Neuronal stem cell (in vitro differentiated cells): ENCODE results near the gene GNAT1.

Experiments used
- DNase-seq: peaks from one replicate; pipeline ENCODE4 v3.0.0-alpha.2; 2013; ENCODE audit warnings: low spot score
- H2AFZ ChIP-seq: one replicate; pipeline ENCODE4 v1.6.1; 2013; ENCODE audit warnings: mild to moderate bottlenecking, low read length, inconsistent platforms
- H2AK5ac ChIP-seq: 2 replicates; pipeline ENCODE4 v1.6.1; 2013; ENCODE audit warnings: low read depth, mild to moderate bottlenecking, inconsistent platforms, low read length, moderate library complexity, mixed read lengths
- H2BK120ac ChIP-seq: 2 replicates; pipeline ENCODE4 v1.6.1; 2013; ENCODE audit warnings: low read depth, mild to moderate bottlenecking, inconsistent platforms, low read length, moderate library complexity, mixed read lengths
- H2BK12ac ChIP-seq: one replicate; pipeline ENCODE4 v1.6.1; 2013; ENCODE audit warnings: low read length, inconsistent platforms
- H2BK15ac ChIP-seq: 2 replicates; pipeline ENCODE4 v1.6.1; 2013; ENCODE audit warnings: mild to moderate bottlenecking, low read length, inconsistent platforms, mixed read lengths
- H2BK5ac ChIP-seq: one replicate; pipeline ENCODE4 v1.6.1; 2013; ENCODE audit warnings: inconsistent platforms, mild to moderate bottlenecking, low read length, moderate library complexity
- H3K14ac ChIP-seq: one replicate; pipeline ENCODE4 v1.6.1; 2013; ENCODE audit warnings: low read length, inconsistent platforms
- H3K18ac ChIP-seq: 2 replicates; pipeline ENCODE4 v1.6.1; 2013; ENCODE audit warnings: low read length, inconsistent platforms
- H3K23ac ChIP-seq: 2 replicates; pipeline ENCODE4 v1.6.1; 2013; ENCODE audit warnings: low read depth, mild to moderate bottlenecking, mixed read lengths, low read length, inconsistent platforms; ENCODE audit not compliant: poor library complexity
- H3K27ac ChIP-seq: replicated peaks from 3 replicates; pipeline ENCODE4 v1.5.1; 2013; ENCODE audit warnings: low read length, inconsistent platforms
- H3K27me3 ChIP-seq, 3 experiments: 2 replicates each; pipeline ENCODE4 v1.6.1; 2013; ENCODE audit warnings: low read length in 3 of 3, mild to moderate bottlenecking in 2 of 3, inconsistent platforms in 1 of 3, low read depth in 1 of 3, mixed read lengths in 1 of 3, moderate library complexity in 1 of 3; ENCODE audit not compliant: control insufficient read depth in 3 of 3, insufficient read depth in 3 of 3
- H3K36me3 ChIP-seq, 2 donors: replicated peaks in 1 of 2; 2 replicates each; pipeline ENCODE4 v1.6.1; 2013; ENCODE audit warnings: low read length in 2 of 2; ENCODE audit not compliant: control insufficient read depth in 2 of 2, insufficient read depth in 2 of 2
- H3K4ac ChIP-seq: 2 replicates; pipeline ENCODE4 v1.6.1; 2013; ENCODE audit warnings: inconsistent platforms, mild to moderate bottlenecking, low read length, moderate library complexity
- H3K4me1 ChIP-seq, 2 donors: 1 replicate in 1 of 2; 2 replicates in 1 of 2; pipeline ENCODE4 v1.6.1; 2013; ENCODE audit warnings: low read length in 2 of 2, low read depth in 1 of 2; ENCODE audit not compliant: control insufficient read depth in 2 of 2, insufficient read depth in 1 of 2
- H3K4me2 ChIP-seq: one replicate; pipeline ENCODE4 v1.6.1; 2013; ENCODE audit warnings: mild to moderate bottlenecking, low read length, inconsistent platforms; ENCODE audit not compliant: insufficient read depth, poor library complexity, severe bottlenecking
- H3K4me3 ChIP-seq, 2 donors: 2 replicates each; pipeline ENCODE4 v1.5.1; 2013; ENCODE audit warnings: low read length in 2 of 2, mild to moderate bottlenecking in 2 of 2, inconsistent platforms in 1 of 2, moderate library complexity in 1 of 2
- H3K79me1 ChIP-seq: one replicate; pipeline ENCODE4 v1.6.1; 2013; ENCODE audit warnings: low read depth, mild to moderate bottlenecking, inconsistent platforms, low read length, moderate library complexity
- H3K9ac ChIP-seq: one replicate; pipeline ENCODE4 v1.6.1; 2013; ENCODE audit warnings: mild to moderate bottlenecking, low read depth, low read length, inconsistent platforms; ENCODE audit not compliant: poor library complexity
- H3K9me3 ChIP-seq, 2 donors: replicated peaks in 1 of 2; 2 replicates each; pipeline versions ENCODE3 to v1.6.1; 2013; ENCODE audit warnings: low read length in 2 of 2, mild to moderate bottlenecking in 2 of 2, inconsistent platforms in 1 of 2, low read depth in 1 of 2, mixed read lengths in 1 of 2, moderate library complexity in 1 of 2; ENCODE audit not compliant: control insufficient read depth in 2 of 2, insufficient read depth in 1 of 2
- H4K8ac ChIP-seq: one replicate; pipeline ENCODE4 v1.6.1; 2013; ENCODE audit warnings: low read depth, mild to moderate bottlenecking, inconsistent platforms, low read length, moderate library complexity
- H4K91ac ChIP-seq: one replicate; pipeline ENCODE4 v1.6.1; 2013; ENCODE audit warnings: low read length, low read depth, mild to moderate bottlenecking, inconsistent platforms; ENCODE audit not compliant: poor library complexity
- WGBS, 2 donors: extraction: QIAGEN DNeasy Blood & Tissue Kit; methylation state at CpG; one replicate each; pipeline ENCODE4 v1.1.7; 2013; ENCODE audit warnings: missing lambda C conversion rate in 2 of 2, mixed read lengths in 1 of 2; ENCODE audit not compliant: insufficient read length in 2 of 2, insufficient replicate concordance in 1 of 2; ENCODE audit errors: extremely low coverage in 2 of 2; 5-methylcytosine and 5-hydroxymethylcytosine counted together

The GNAT1 gene

GRCh38 chr3:50168388-50168787, 23.0 kb upstream of the GNAT1 start:
- H2BK5ac ChIP-seq: peak overlapping the region; percentile 95
- no CpG with 5 or more reads among the region's 9 CpGs for WGBS, 2 donors
- peaks cover 0 to 13% of the 10 kb centered on the region in 2 donors for H3K36me3 ChIP-seq
- H3K27ac ChIP-seq: peak overlapping the region; percentile 89
- H2BK120ac ChIP-seq: peak overlapping the region; percentile 69
- H3K4me1 ChIP-seq: peaks cover 43 to 69% of the 10 kb centered on the region in 2 donors
- no peak overlapping the region for H3K4ac ChIP-seq
- peak overlapping the region; percentile 98 for H3K18ac ChIP-seq
- H3K23ac ChIP-seq: no peak overlapping the region
- H2BK15ac ChIP-seq: no peak overlapping the region
- no peaks in the 10 kb centered on the region for H3K9me3 ChIP-seq
- peaks cover 0 to 9% (median 0%) of the 10 kb centered on the region in 3 experiments for H3K27me3 ChIP-seq
- H3K4me3 ChIP-seq: no peak overlapping the region
- no peak overlapping the region for H3K9ac ChIP-seq
- H4K91ac ChIP-seq: no peak overlapping the region
- no peak overlapping the region for H4K8ac ChIP-seq
- no peak overlapping the region for H2AFZ ChIP-seq
- peak overlapping the region; percentile 85 for H2BK12ac ChIP-seq
- peak overlapping the region; percentile 52 for H3K4me2 ChIP-seq
- peaks cover 26% of the 10 kb centered on the region for H3K79me1 ChIP-seq
- peak overlapping the region; percentile 8 for H2AK5ac ChIP-seq
- DNase-seq: peak; percentile 70
- no peak overlapping the region for H3K14ac ChIP-seq

GRCh38 chr3:50168791-50169190, 22.6 kb upstream of the GNAT1 start:
- Histone ChIP-seq H3K27me3 (peaks cover 0 to 8% (median 0%) of the 10 kb centered on the region in 3 experiments), H3K9ac (no peak overlapping the region), H2BK120ac (peak overlapping the region; percentile 64), H4K91ac (no peak overlapping the region), H3K18ac (peak overlapping the region; percentile 93), H2BK12ac (peak overlapping the region; percentile 33), H2BK15ac (peak overlapping the region; percentile 19), H3K23ac (no peak overlapping the region), H3K9me3 (no peaks in the 10 kb centered on the region), H3K27ac (peak overlapping the region; percentile 89), H3K4ac (no peak overlapping the region), H3K79me1 (peaks cover 25% of the 10 kb centered on the region), H3K4me1 (peaks cover 43 to 69% of the 10 kb centered on the region in 2 donors), H3K4me2 (peak overlapping the region; percentile 44), H3K36me3 (peaks cover 0 to 14% of the 10 kb centered on the region in 2 donors), H2AK5ac (peak overlapping the region; percentile 94), H4K8ac (no peak overlapping the region), H3K14ac (no peak overlapping the region), H3K4me3 (no peak overlapping the region), H2AFZ (no peak overlapping the region), H2BK5ac (peak overlapping the region; percentile 95)
- DNase-seq: peak; percentile 81
- WGBS, 2 donors: no CpG with 5 or more reads among the region's 6 CpGs

- WGBS, 2 donors: no CpG with 5 or more reads among the region's 11 CpGs
- H3K4me2 ChIP-seq: peak overlapping the region; percentile 34
- H3K27me3 ChIP-seq: peaks cover 0 to 4% (median 0%) of the 10 kb centered on the region in 3 experiments
Measured at GRCh38 chr3:50169232-50169832, 22.1 kb upstream of the GNAT1 start.

GRCh38 chr3:50169858-50170257, 21.6 kb upstream of the GNAT1 start:
- Histone ChIP-seq H3K27me3 (no peaks in the 10 kb centered on the region), H2BK12ac (peak overlapping the region; percentile 48), H2BK120ac (peak overlapping the region; percentile 35), H2BK15ac (peak overlapping the region; percentile 19), H3K36me3 (peaks cover 0 to 15% of the 10 kb centered on the region in 2 donors), H3K4ac (peak overlapping the region; percentile 4), H4K8ac (no peak overlapping the region), H4K91ac (no peak overlapping the region), H3K18ac (peak overlapping the region; percentile 84), H3K14ac (no peak overlapping the region), H3K79me1 (peaks cover 26% of the 10 kb centered on the region), H2BK5ac (peak overlapping the region; percentile 95), H2AK5ac (peak overlapping the region; percentile 94), H3K4me1 (peaks cover 43 to 61% of the 10 kb centered on the region in 2 donors), H2AFZ (no peak overlapping the region), H3K4me3 (no peak overlapping the region), H3K27ac (no peak overlapping the region), H3K9me3 (no peaks in the 10 kb centered on the region), H3K9ac (no peak overlapping the region), H3K4me2 (no peak overlapping the region), H3K23ac (no peak overlapping the region)
- no CpG with 5 or more reads among the region's 1 CpG for WGBS, 2 donors
- no peak for DNase-seq

More at GRCh38 chr3:50169232-50169832, 22.1 kb upstream of the GNAT1 start:
- Histone ChIP-seq H3K23ac (no peak overlapping the region), H2BK15ac (peak overlapping the region; percentile 19), H4K8ac (no peak overlapping the region), H4K91ac (no peak overlapping the region), H3K4ac (peak overlapping the region; percentile 7), H3K79me1 (peaks cover 26% of the 10 kb centered on the region), H2AFZ (no peak overlapping the region), H2BK12ac (peak overlapping the region; percentile 48), H3K4me3 (no peak overlapping the region), H3K27ac (peak overlapping the region; percentile 89), H3K9me3 (no peaks in the 10 kb centered on the region), H2BK5ac (peak overlapping the region; percentile 95), H2AK5ac (peak overlapping the region; percentile 94), H3K4me1 (peaks cover 43 to 66% of the 10 kb centered on the region in 2 donors), H3K9ac (no peak overlapping the region), H2BK120ac (peak overlapping the region; percentile 35), H3K36me3 (peaks cover 0 to 15% of the 10 kb centered on the region in 2 donors), H3K14ac (no peak overlapping the region), H3K18ac (peak overlapping the region; percentile 84)
- no peak for DNase-seq
